IMR-90 (cell line): Measurements from ENCODE around the gene MPV17. TPM values are rescaled to one million over a fixed set of nuclear protein-coding genes. Genes with fewer than 3 reads are reported as not detected.
A peak's percentile ranks its signal among the peaks of the same experiment; 100 is the strongest.

Experiments used
- ATAC-seq: fragments of 200-7000 bp; cut with Tn5 transposase; 2 replicates; pipeline ENCODE4 v1.9.1; 2020; ENCODE audit warnings: low read depth, mild to moderate bottlenecking, moderate library complexity
- BruUV-seq: library from RNA; stranded (reverse); fragments of 400-500 nt; replicated peaks from 2 replicates; lab custom pipeline; 2021; lab: Mats Ljungman, UMichigan
- CTCF ChIA-PET: fragments of 300-600 bp; formaldehyde crosslinking; extraction: SDS; loops from one replicate; lab custom pipeline; 2021; ENCODE audit warnings: antibody characterized with exemption; lab: Yijun Ruan, JAX
- POLR2A ChIA-PET: fragments of 300-600 bp; sonication (Branson Sonifier 250); formaldehyde crosslinking; loops from one replicate; lab custom pipeline; 2022; ENCODE audit warnings: antibody characterized with exemption; ENCODE audit not compliant: unreplicated experiment; lab: Charles Lee
- DNase-seq: peaks from one replicate; pipeline ENCODE4 v3.0.0; 2013
- H2AFZ ChIP-seq: replicated peaks from 2 replicates; pipeline ENCODE3; 2013; ENCODE audit warnings: low read length, mild to moderate bottlenecking; ENCODE audit not compliant: poor library complexity
- H2AK5ac ChIP-seq: 2 replicates; pipeline ENCODE4 v1.6.1; 2013; ENCODE audit warnings: low read depth, low read length, inconsistent platforms
- H2AK9ac ChIP-seq: replicated peaks from 2 replicates; pipeline ENCODE3; 2013; ENCODE audit warnings: mild to moderate bottlenecking, low read depth, low read length, moderate library complexity; ENCODE audit not compliant: poor library complexity
- H2BK120ac ChIP-seq: 2 replicates; pipeline ENCODE4 v1.6.1; 2013; ENCODE audit warnings: low read depth, low read length, inconsistent platforms
- H2BK15ac ChIP-seq: 3 replicates; pipeline ENCODE4 v1.6.1; 2013; ENCODE audit warnings: low read depth, low read length, inconsistent platforms
- H2BK20ac ChIP-seq: 2 replicates; pipeline ENCODE4 v1.6.1; 2013; ENCODE audit warnings: low read depth, mild to moderate bottlenecking, inconsistent platforms, low read length, moderate library complexity
- H2BK5ac ChIP-seq: 2 replicates; pipeline ENCODE4 v1.6.1; 2013; ENCODE audit warnings: mild to moderate bottlenecking, low read depth, low read length, inconsistent platforms; ENCODE audit not compliant: poor library complexity, severe bottlenecking
- H3K14ac ChIP-seq: replicated peaks from 2 replicates; pipeline ENCODE4 v1.6.1; 2013; ENCODE audit warnings: low read depth, low read length, inconsistent platforms
- H3K18ac ChIP-seq: 2 replicates; pipeline ENCODE4 v1.6.1; 2013; ENCODE audit warnings: low read depth, low read length, control low read depth
- H3K23ac ChIP-seq: 2 replicates; pipeline ENCODE4 v1.6.1; 2013; ENCODE audit warnings: low read depth, low read length, inconsistent platforms
- H3K27ac ChIP-seq: 2 replicates; pipeline ENCODE4 v1.5.1; 2013; ENCODE audit warnings: mild to moderate bottlenecking, control low read depth, low read length; ENCODE audit not compliant: insufficient read depth
- H3K27me3 ChIP-seq: 2 replicates; pipeline ENCODE4 v1.6.1; 2013; ENCODE audit warnings: low read length; ENCODE audit not compliant: control insufficient read depth, insufficient read depth
- H3K36me3 ChIP-seq: 2 replicates; pipeline ENCODE4 v1.6.1; 2013; ENCODE audit warnings: low read length, mixed read lengths; ENCODE audit not compliant: control insufficient read depth, insufficient read depth
- H3K4ac ChIP-seq: 2 replicates; pipeline ENCODE4 v1.6.1; 2013; ENCODE audit warnings: low read depth, low read length, inconsistent platforms
- H3K4me1 ChIP-seq: 2 replicates; pipeline ENCODE4 v1.6.1; 2013; ENCODE audit warnings: low read length, mixed read lengths; ENCODE audit not compliant: control insufficient read depth, insufficient read depth
- H3K4me2 ChIP-seq: 2 replicates; pipeline ENCODE4 v1.6.1; 2013; ENCODE audit warnings: low read depth, mild to moderate bottlenecking, control low read depth, low read length, moderate library complexity
- H3K4me3 ChIP-seq: 2 replicates; pipeline ENCODE4 v1.5.1; 2013; ENCODE audit warnings: low read depth, mild to moderate bottlenecking, control low read depth, low read length, moderate library complexity; ENCODE audit not compliant: insufficient read depth
- H3K56ac ChIP-seq: 2 replicates; pipeline ENCODE4 v1.6.1; 2013; ENCODE audit warnings: low read length, inconsistent platforms; ENCODE audit not compliant: insufficient read depth; ENCODE audit errors: extremely low read depth
- H3K79me1 ChIP-seq, 2 experiments: 2 replicates each; pipeline ENCODE4 v1.6.1; 2013; ENCODE audit warnings: low read length in 2 of 2, inconsistent platforms in 1 of 2, low read depth in 1 of 2
- H3K9ac ChIP-seq: 2 replicates; pipeline ENCODE4 v1.6.1; 2013; ENCODE audit warnings: low read depth, low read length, control low read depth
- H3K9me1 ChIP-seq: 2 replicates; pipeline ENCODE4 v1.6.1; 2013; ENCODE audit warnings: low read length, inconsistent platforms; ENCODE audit not compliant: insufficient read depth
- H3K9me3 ChIP-seq: 2 replicates; pipeline ENCODE4 v1.6.1; 2013; ENCODE audit warnings: low read length; ENCODE audit not compliant: control insufficient read depth, insufficient read depth
- H4K20me1 ChIP-seq: 2 replicates; pipeline ENCODE4 v1.6.1; 2013; ENCODE audit warnings: low read length, inconsistent platforms; ENCODE audit not compliant: insufficient read depth
- H4K5ac ChIP-seq: 2 replicates; pipeline ENCODE4 v1.6.1; 2013; ENCODE audit warnings: mild to moderate bottlenecking, low read depth, low read length, control low read depth
- H4K8ac ChIP-seq, 2 experiments: 2 replicates each; pipeline ENCODE4 v1.6.1; 2013; ENCODE audit warnings: low read depth in 2 of 2, low read length in 2 of 2, control low read depth in 1 of 2, inconsistent platforms in 1 of 2
- H4K91ac ChIP-seq: 2 replicates; pipeline ENCODE4 v1.6.1; 2013; ENCODE audit warnings: low read depth, low read length, inconsistent platforms; ENCODE audit not compliant: insufficient read depth
- CEBPB ChIP-seq: IDR thresholded peaks from 2 replicates; pipeline ENCODE4 v1.6.1; 2012; ENCODE audit warnings: low read depth, low read length, improper control_type of control experiment
- MAFK ChIP-seq: IDR thresholded peaks from 2 replicates; pipeline ENCODE4 v1.6.1; 2012; ENCODE audit warnings: low read depth, low read length, improper control_type of control experiment
- RAD21 ChIP-seq: IDR thresholded peaks from 2 replicates; pipeline ENCODE4 v1.6.1; 2012; ENCODE audit warnings: low read length, improper control_type of control experiment
- dilution Hi-C: fragments of 300-500 bp; cut with HindIII; formaldehyde crosslinking; loops from one replicate; pipeline ENCODE4 v1.14.3; 2018; ENCODE audit warnings: low sequenced_read_pairs; ENCODE audit not compliant: unreplicated experiment
- in situ Hi-C: fragments of 300-500 bp; cut with MboI; formaldehyde crosslinking; loops from 3 replicates; pipeline ENCODE4 v1.14.3; 2019; ENCODE audit warnings: low sequenced_read_pairs, inconsistent platforms, mixed read lengths
- intact Hi-C: fragments of 100-400 bp; cut with micrococcal nuclease; formaldehyde crosslinking; loops from 2 replicates; pipeline ENCODE4 v1.10.0; 2022
- polyA plus RNA-seq, 3 experiments: library from polyadenylated mRNA; depleted of rRNA; stranded (reverse); fragments of >200 nt; gene quantifications; 2 replicates each; pipeline ENCODE4 v1.2.3, GENCODE V29; 2012; ENCODE audit warnings: low replicate concordance in 1 of 3
- total RNA-seq: library from RNA; depleted of rRNA; stranded (reverse); fragments of >200 nt; gene quantifications from 2 replicates; pipeline ENCODE4 v1.2.3, GENCODE V29; 2012
- TF ChIP-seq, protein P1 (sequence below): fragments of 150-350 bp; IDR thresholded peaks from 2 replicates; pipeline ENCODE4 v1.6.1; 2016; ENCODE audit warnings: low read depth, mild to moderate bottlenecking, low read length, moderate library complexity, borderline replicate concordance

MPV17 gene
- total and polyA plus RNA-seq, 2 of the 4 experiments (the other 2 are of a cell fraction), result 70.4 to 160 TPM

DNA sequence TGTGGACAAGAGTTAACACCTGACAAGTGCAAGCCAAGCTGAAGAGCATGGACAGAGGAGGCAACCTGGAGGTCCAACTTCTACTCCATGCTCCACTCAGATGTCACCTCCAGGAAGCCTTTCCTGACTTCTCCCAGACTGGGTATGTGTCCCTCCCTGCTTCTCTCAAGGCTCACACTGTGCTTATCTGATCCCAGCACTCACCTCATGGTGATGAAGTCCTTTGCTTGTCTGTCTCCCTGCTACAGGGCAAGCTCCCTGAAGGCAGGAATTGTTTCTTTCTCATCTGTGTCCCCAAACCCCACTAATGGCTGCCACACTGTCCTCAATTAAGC, 57.4 kb downstream of the MPV17 start:
- ChIA-PET POLR2A (no interaction called here), CTCF (interaction anchor here (0.7 to 1.8 kb wide), 5 partner anchors 8 to 28 kb away, joined by 3 to 6 read pairs (median 3); no protein-coding TSS in a partner anchor)
- Histone ChIP-seq H3K27me3 (peaks cover 80% of the 10 kb centered on the region), H3K79me1 (no peaks in the 10 kb centered on the region), H3K9ac (no peak overlapping the region), H2BK15ac (no peak overlapping the region), H3K4me2 (no peak overlapping the region), H2AK5ac (no peak overlapping the region), H3K36me3 (no peaks in the 10 kb centered on the region), H4K20me1 (no peaks in the 10 kb centered on the region), H2BK5ac (no peak overlapping the region), H2AK9ac (no peak overlapping the region), H3K56ac (no peak overlapping the region), H3K27ac (no peak overlapping the region), H2BK120ac (no peak overlapping the region), H4K91ac (no peak overlapping the region), H2AFZ (no peak overlapping the region), H3K4me1 (peaks cover 4% of the 10 kb centered on the region; the same call in 1 of the 2 replicates), H3K23ac (0 out of 2 replicates have a peak overlapping the region, but pooled peaks have one; percentile 11), H3K4me3 (no peak overlapping the region), H3K9me1 (no peaks in the 10 kb centered on the region), H2BK20ac (no peak overlapping the region), H4K5ac (no peak overlapping the region), H3K9me3 (no peaks in the 10 kb centered on the region; the same call in 1 of the 2 replicates), H3K14ac (no peak overlapping the region), H3K18ac (no peak overlapping the region), H4K8ac (no peak overlapping the region), H3K4ac (no peak overlapping the region)
- in situ Hi-C loops, result no loop called here
- TF ChIP-seq MAFK (no peak), RAD21 (no peak), CEBPB (no peak)
- TF ChIP-seq, protein P1, sequence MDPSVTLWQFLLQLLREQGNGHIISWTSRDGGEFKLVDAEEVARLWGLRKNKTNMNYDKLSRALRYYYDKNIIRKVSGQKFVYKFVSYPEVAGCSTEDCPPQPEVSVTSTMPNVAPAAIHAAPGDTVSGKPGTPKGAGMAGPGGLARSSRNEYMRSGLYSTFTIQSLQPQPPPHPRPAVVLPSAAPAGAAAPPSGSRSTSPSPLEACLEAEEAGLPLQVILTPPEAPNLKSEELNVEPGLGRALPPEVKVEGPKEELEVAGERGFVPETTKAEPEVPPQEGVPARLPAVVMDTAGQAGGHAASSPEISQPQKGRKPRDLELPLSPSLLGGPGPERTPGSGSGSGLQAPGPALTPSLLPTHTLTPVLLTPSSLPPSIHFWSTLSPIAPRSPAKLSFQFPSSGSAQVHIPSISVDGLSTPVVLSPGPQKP, result no peak
- no TSS peak for BruUV-seq
- DNase-seq (no peak), ATAC-seq (no peak)
- intact Hi-C loops, result no loop called here
- dilution Hi-C loops, result no loop called here
